Activated CD4-positive, alpha-beta T cell treated with anti-CD3 and anti-CD28 coated beads for 36 hours (primary cell): Measurements from ENCODE around the gene DCAF6. TPM values are rescaled to one million over a fixed set of nuclear protein-coding genes. Genes with fewer than 3 reads are reported as not detected.

Experiments used
- ATAC-seq: fragments of 200-7000 bp; cut with Tn5 transposase; one replicate; pipeline ENCODE4 v1.10.0; 2021; ENCODE audit warnings: mild to moderate bottlenecking, moderate library complexity
- CTCF ChIA-PET: fragments of 350-600 bp; sonication (Branson Sonifier 250); formaldehyde crosslinking; loops from one replicate; lab custom pipeline; 2021; ENCODE audit warnings: antibody characterized with exemption; lab: Charles Lee
- POLR2A ChIA-PET: fragments of 350-600 bp; sonication (Branson Sonifier 250); formaldehyde crosslinking; loops from one replicate; lab custom pipeline; 2021; ENCODE audit warnings: antibody characterized with exemption, inconsistent platforms; lab: Charles Lee
- DNase-seq: peaks from one replicate; pipeline ENCODE4 v3.0.0-alpha.2; 2020
- H3K27ac Mint-ChIP-seq: one replicate; pipeline ENCODE4 v1.8.0; 2021; ENCODE audit warnings: mixed read lengths
- H3K27me3 Mint-ChIP-seq: one replicate; pipeline ENCODE4 v1.8.0; 2021; ENCODE audit warnings: mixed read lengths
- H3K36me3 Mint-ChIP-seq: one replicate; pipeline ENCODE4 v1.8.0; 2021; ENCODE audit warnings: low read depth, mixed read lengths
- H3K4me1 Mint-ChIP-seq: one replicate; pipeline ENCODE4 v1.8.0; 2021; ENCODE audit warnings: mixed read lengths
- H3K4me3 Mint-ChIP-seq: one replicate; pipeline ENCODE4 v1.8.0; 2021; ENCODE audit warnings: mild to moderate bottlenecking, moderate library complexity, mixed read lengths
- H3K9me3 Mint-ChIP-seq: one replicate; pipeline ENCODE4 v1.8.0; 2021; ENCODE audit warnings: low read depth, mixed read lengths
- intact Hi-C, 2 experiments: fragments of 100-400 bp; cut with DNase I in 1 of 2; cut with micrococcal nuclease in 1 of 2; formaldehyde crosslinking; loops; one replicate each; pipeline versions ENCODE4 v1.14.2 to v1.15.1; 2022 to 2024; cut with DNase I, micrococcal nuclease
- total RNA-seq, 2 experiments: library from RNA; stranded (reverse); gene quantifications; one replicate each; pipeline ENCODE4 v1.2.3, GENCODE V29; 2021

Gene DCAF6
- total RNA-seq, 2 experiments from 2014 or later: 25.6 to 28.8 TPM

GRCh38 chr1:168092566-168093355 lies 156.3 kb downstream of the DCAF6 start:
- no peak for DNase-seq
- Mint-ChIP-seq H3K4me1 (no peaks in the 10 kb centered on the region), H3K4me3 (no peak overlapping the region), H3K36me3 (no peaks in the 10 kb centered on the region), H3K27ac (no peak overlapping the region), H3K9me3 (no peaks in the 10 kb centered on the region), H3K27me3 (peaks cover 3% of the 10 kb centered on the region)
- no peak for ATAC-seq
- CTCF ChIA-PET: interaction anchor here (5.4 kb wide), 1 partner anchor 10 kb away, joined by 41 read pairs; no protein-coding TSS in a partner anchor
- POLR2A ChIA-PET: no interaction called here
- intact Hi-C loops: no loop called here

DNA sequence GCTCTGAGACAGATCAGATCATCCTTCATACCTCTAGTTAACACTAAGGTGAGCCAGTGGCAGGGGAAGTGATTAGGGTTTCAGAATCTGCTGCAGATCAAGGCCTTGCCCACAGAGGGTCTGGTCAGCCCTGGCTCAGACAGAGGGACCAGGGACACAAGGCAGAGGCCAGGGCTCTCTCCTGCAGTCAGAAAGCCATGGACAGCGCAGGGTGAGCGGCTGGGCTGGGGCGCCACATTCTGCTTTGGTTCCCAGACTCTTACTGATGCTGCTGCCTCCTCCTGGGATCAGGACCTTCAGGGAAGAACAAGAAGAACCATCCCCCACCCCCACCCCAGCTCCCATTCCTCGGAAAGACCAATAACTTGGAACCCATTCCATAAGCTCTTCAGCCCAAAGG lies 157.1 kb downstream of the DCAF6 start:
- POLR2A ChIA-PET: no interaction called here
- no peaks in the 10 kb centered on the region for H3K9me3 Mint-ChIP-seq
- intact Hi-C loops: no loop called here
- no peak overlapping the region for H3K27ac Mint-ChIP-seq
- no peak for ATAC-seq
- H3K4me3 Mint-ChIP-seq: no peak overlapping the region
- no peak for DNase-seq
- H3K4me1 Mint-ChIP-seq: no peaks in the 10 kb centered on the region
- CTCF ChIA-PET: interaction anchor here (5.4 kb wide), 1 partner anchor 11 kb away, joined by 41 read pairs; no protein-coding TSS in a partner anchor
- no peaks in the 10 kb centered on the region for H3K36me3 Mint-ChIP-seq
- H3K27me3 Mint-ChIP-seq: peaks cover 3% of the 10 kb centered on the region

DNA sequence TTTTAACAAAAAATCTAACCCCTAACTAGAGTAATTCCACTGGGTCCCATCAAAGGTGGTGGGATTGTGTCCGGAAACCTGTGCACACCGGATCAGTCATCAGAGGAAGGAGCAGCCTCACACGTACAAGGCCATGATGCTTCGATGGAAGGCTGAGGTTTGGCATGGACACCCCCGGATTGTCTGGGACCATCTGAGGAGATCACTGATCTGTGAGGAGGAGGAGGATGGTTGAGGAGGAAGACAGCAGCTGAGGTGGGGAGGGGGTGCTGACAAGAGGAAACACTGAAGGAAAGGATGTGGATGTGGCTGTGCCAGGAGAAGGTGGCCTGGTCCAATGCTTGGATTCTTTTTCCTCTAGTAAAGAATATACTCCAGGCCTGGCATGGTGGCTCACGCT lies 159.0 kb downstream of the DCAF6 start:
- H3K4me3 Mint-ChIP-seq: no peak overlapping the region
- H3K27ac Mint-ChIP-seq: no peak overlapping the region
- intact Hi-C loops: no loop called here
- ChIA-PET POLR2A (no interaction called here), CTCF (interaction anchor here (0.7 to 5.4 kb wide), 3 partner anchors 10 to 302 kb away, joined by 4 to 41 read pairs (median 13); no protein-coding TSS in a partner anchor)
- ATAC-seq (no peak), DNase-seq (no peak)
- no peaks in the 10 kb centered on the region for H3K36me3 Mint-ChIP-seq
- peaks cover 3% of the 10 kb centered on the region for H3K27me3 Mint-ChIP-seq
- H3K4me1 Mint-ChIP-seq: no peaks in the 10 kb centered on the region
- H3K9me3 Mint-ChIP-seq: no peaks in the 10 kb centered on the region

- DNase-seq (no peak), ATAC-seq (no peak)
- intact Hi-C loops: no loop called here
- no peaks in the 10 kb centered on the region for H3K9me3 Mint-ChIP-seq
- no peak overlapping the region for H3K27ac Mint-ChIP-seq
- POLR2A ChIA-PET: no interaction called here
- H3K36me3 Mint-ChIP-seq: no peaks in the 10 kb centered on the region
- CTCF ChIA-PET: interaction anchor here (3.0 kb wide), 1 partner anchor 11 kb away, joined by 13 read pairs; no protein-coding TSS in a partner anchor
- peaks cover 3% of the 10 kb centered on the region for H3K27me3 Mint-ChIP-seq
- H3K4me1 Mint-ChIP-seq: no peaks in the 10 kb centered on the region
- H3K4me3 Mint-ChIP-seq: no peak overlapping the region
Measured at GRCh38 chr1:168096296-168097165, 160.0 kb downstream of the DCAF6 start.

- Mint-ChIP-seq H3K27me3 (peaks cover 3% of the 10 kb centered on the region), H3K36me3 (no peaks in the 10 kb centered on the region), H3K4me1 (no peaks in the 10 kb centered on the region), H3K9me3 (no peaks in the 10 kb centered on the region), H3K4me3 (no peak overlapping the region), H3K27ac (no peak overlapping the region)
- ATAC-seq (no peak), DNase-seq (no peak)
- POLR2A ChIA-PET: no interaction called here
- CTCF ChIA-PET: interaction anchor here (1.7 kb wide), 1 partner anchor 16 kb away, joined by 6 read pairs; no protein-coding TSS in a partner anchor
- intact Hi-C loops: no loop called here
Measured at GRCh38 chr1:168097921-168098528, 161.5 kb downstream of the DCAF6 start.

- DNase-seq: no peak
- CTCF ChIA-PET: interaction anchor here (1.7 kb wide), 1 partner anchor 17 kb away, joined by 6 read pairs; no protein-coding TSS in a partner anchor
- H3K4me1 Mint-ChIP-seq: no peaks in the 10 kb centered on the region
- H3K27ac Mint-ChIP-seq: no peak overlapping the region
- no peaks in the 10 kb centered on the region for H3K36me3 Mint-ChIP-seq
- POLR2A ChIA-PET: no interaction called here
- no peak for ATAC-seq
- H3K4me3 Mint-ChIP-seq: no peak overlapping the region
- H3K27me3 Mint-ChIP-seq: peaks cover 3% of the 10 kb centered on the region
- H3K9me3 Mint-ChIP-seq: no peaks in the 10 kb centered on the region
- intact Hi-C loops: no loop called here
Measured at GRCh38 chr1:168098534-168099320, 162.2 kb downstream of the DCAF6 start.

GRCh38 chr1:168099337-168099801 lies 162.9 kb downstream of the DCAF6 start:
- intact Hi-C loops: no loop called here
- CTCF ChIA-PET: no interaction called here
- no peak for DNase-seq
- no peaks in the 10 kb centered on the region for H3K36me3 Mint-ChIP-seq
- H3K27me3 Mint-ChIP-seq: no peaks in the 10 kb centered on the region
- H3K4me3 Mint-ChIP-seq: no peak overlapping the region
- no peaks in the 10 kb centered on the region for H3K4me1 Mint-ChIP-seq
- POLR2A ChIA-PET: no interaction called here
- ATAC-seq: no peak
- no peak overlapping the region for H3K27ac Mint-ChIP-seq
- H3K9me3 Mint-ChIP-seq: no peaks in the 10 kb centered on the region

DNA sequence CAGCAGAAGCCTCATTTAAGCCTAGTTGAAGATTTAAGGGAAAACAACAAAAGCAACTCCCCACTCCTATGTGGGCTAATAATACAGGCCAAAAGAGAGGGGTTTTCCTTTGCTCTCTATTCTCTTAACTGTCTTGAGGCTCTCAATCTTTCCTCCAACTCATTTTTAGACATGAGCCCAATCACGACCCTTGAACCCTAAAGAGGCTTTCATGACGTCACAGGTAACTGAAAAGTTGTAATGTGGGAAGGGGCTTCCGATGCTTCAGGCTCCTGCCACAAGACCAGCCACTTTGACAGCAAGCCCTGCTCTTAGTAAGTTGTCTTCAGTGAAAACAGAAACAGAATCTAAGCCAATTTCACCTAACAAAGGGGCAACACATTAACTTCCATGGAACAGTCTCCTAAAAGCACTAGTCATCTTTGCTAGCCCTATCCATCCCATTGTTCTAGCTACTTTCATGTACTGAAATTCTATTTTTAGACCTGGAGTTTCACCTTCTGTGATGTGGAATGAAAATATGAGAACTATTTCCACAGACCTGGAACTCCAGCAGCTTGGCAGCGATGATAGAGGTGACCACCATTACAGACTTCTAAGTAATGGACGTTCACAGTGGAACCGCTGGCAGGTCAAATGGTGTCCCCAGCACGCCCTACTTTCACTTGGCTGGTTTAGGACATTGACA lies 164.0 kb downstream of the DCAF6 start:
- no peaks in the 10 kb centered on the region for H3K4me1 Mint-ChIP-seq
- ATAC-seq (no peak), DNase-seq (no peak)
- ChIA-PET CTCF (interaction anchor here (1.5 to 2.5 kb wide), 2 partner anchors 16 to 18 kb away, joined by 5 to 8 read pairs; no protein-coding TSS in a partner anchor), POLR2A (no interaction called here)
- H3K27ac Mint-ChIP-seq: no peak overlapping the region
- H3K36me3 Mint-ChIP-seq: no peaks in the 10 kb centered on the region
- H3K4me3 Mint-ChIP-seq: no peak overlapping the region
- H3K27me3 Mint-ChIP-seq: no peaks in the 10 kb centered on the region
- intact Hi-C loops: no loop called here
- no peaks in the 10 kb centered on the region for H3K9me3 Mint-ChIP-seq

GRCh38 chr1:168101336-168101735 lies 164.9 kb downstream of the DCAF6 start:
- H3K4me3 Mint-ChIP-seq: no peak overlapping the region
- H3K36me3 Mint-ChIP-seq: no peaks in the 10 kb centered on the region
- no peaks in the 10 kb centered on the region for H3K4me1 Mint-ChIP-seq
- intact Hi-C loops: no loop called here
- DNase-seq: no peak
- ChIA-PET CTCF (interaction anchor here (0.9 to 2.5 kb wide), 3 partner anchors 17 to 44 kb away, joined by 3 to 8 read pairs (median 5); no protein-coding TSS in a partner anchor), POLR2A (interaction anchor here (0.7 kb wide), 1 partner anchor 395 kb away, joined by 3 read pairs; no protein-coding TSS in a partner anchor)
- no peaks in the 10 kb centered on the region for H3K9me3 Mint-ChIP-seq
- no peaks in the 10 kb centered on the region for H3K27me3 Mint-ChIP-seq
- ATAC-seq: no peak
- no peak overlapping the region for H3K27ac Mint-ChIP-seq

GRCh38 chr1:168102487-168102886 lies 166.0 kb downstream of the DCAF6 start:
- Mint-ChIP-seq H3K27me3 (no peaks in the 10 kb centered on the region), H3K36me3 (no peaks in the 10 kb centered on the region), H3K4me3 (no peak overlapping the region), H3K9me3 (no peaks in the 10 kb centered on the region), H3K4me1 (no peaks in the 10 kb centered on the region), H3K27ac (no peak overlapping the region)
- intact Hi-C loops: no loop called here
- DNase-seq (no peak), ATAC-seq (no peak)
- ChIA-PET POLR2A (no interaction called here), CTCF (interaction anchor here (0.7 to 2.5 kb wide), 3 partner anchors 14 to 20 kb away, joined by 3 to 5 read pairs (median 4); no protein-coding TSS in a partner anchor)
